GM19463 (cell line): ENCODE measurements around the gene ATAD3C.
A peak's percentile ranks its signal among the peaks of the same experiment; 100 is the strongest.
"Not testable (repeated sequence)": the region's sequence is repeated elsewhere in the genome, so short reads cannot be mapped to it uniquely, and the experiment has no call there.

Experiments
- ATAC-seq: cut with Tn5 transposase; IDR thresholded peaks from one replicate; pipeline ENCODE4 v1.9.1; 2021; ENCODE audit warnings: mild to moderate bottlenecking, moderate library complexity; ENCODE audit not compliant: unreplicated experiment

The ATAD3C gene, protein sequence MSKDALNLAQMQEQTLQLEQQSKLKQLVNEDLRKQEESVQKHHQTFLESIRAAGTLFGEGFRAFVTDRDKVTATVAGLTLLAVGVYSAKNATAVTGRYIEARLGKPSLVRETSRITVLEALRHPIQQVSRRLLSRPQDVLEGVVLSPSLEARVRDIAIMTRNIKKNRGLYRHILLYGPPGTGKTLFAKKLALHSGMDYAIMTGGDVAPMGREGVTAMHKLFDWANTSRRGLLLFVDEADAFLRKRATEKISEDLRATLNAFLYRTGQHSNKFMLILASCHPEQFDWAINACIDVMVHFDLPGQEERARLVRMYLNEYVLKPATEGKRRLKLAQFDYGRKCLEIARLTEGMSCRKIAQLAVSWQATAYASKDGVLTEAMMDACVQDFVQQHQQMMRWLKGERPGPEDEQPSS

DNA sequence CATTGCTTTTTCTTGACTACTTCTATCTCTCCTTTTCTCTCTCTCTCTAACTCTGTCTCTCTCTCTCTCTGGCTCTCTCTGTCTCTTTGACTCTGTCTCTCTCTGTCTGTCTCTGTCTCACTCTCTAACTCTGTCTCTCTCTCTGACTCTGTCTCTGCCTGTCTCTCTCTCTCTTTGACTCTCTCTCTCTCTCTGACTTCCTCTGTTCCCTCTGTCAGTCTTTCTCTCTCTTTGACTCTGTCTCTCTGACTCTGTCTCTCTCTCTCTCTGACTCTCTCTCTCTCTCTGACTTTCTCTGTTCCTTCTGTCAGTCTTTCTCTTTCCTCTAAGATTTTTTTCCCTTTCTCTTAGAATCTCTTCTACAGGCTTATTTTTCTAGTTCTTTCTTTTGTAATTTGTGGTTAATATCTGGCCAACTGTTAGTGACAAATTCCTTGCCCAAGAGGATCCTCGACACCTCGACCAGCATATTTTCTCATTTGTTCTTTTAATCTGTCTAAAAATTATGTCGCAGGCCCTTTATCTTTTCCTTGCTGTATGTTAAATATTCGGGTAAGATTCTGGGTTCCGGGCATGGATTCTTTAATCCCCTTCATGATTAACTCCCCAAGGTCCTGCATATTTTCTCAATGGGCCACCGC is at the start of gene ATAD3C:
Gene ATAD3C, plus strand, starts transcription at position 591 of the 641 bp plus-strand sequence. CDS start 995 bp downstream, outside the sequence.
- no peak for ATAC-seq

DNA sequence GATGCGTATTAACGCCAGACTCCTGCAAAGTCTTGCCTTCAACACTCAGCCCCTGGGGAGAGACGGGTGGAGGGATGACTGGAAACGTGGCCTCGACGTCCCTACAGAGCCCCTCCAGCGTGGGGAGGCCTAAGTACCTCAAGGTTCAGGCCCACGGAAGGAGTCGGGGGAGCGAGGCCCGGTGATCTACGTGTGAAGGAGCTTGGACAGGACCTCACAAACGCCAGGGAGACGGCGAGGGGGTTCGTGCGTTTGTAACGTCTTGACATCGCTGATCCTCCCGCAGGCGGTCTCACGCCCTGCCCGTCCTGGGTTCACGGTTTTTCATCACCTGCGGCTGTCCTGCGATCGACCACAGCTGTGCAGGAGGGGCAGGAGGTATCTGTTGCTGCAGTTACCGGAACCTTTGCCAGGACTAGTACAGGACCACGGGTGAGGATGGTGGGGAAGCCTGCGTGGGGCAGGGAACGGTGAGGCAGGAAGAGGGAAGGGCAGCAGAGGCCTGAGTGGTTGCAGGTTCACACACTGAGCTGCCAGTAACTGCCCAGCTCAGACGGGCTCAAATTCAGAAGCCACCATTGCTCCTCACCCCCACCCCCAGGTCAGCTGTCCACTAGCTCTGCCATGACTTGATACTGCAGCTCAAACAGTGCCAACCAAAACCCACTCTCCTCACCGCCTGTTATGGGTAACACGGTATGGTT is 49.5 kb upstream of the ATAD3C start:
- no peak for ATAC-seq

DNA sequence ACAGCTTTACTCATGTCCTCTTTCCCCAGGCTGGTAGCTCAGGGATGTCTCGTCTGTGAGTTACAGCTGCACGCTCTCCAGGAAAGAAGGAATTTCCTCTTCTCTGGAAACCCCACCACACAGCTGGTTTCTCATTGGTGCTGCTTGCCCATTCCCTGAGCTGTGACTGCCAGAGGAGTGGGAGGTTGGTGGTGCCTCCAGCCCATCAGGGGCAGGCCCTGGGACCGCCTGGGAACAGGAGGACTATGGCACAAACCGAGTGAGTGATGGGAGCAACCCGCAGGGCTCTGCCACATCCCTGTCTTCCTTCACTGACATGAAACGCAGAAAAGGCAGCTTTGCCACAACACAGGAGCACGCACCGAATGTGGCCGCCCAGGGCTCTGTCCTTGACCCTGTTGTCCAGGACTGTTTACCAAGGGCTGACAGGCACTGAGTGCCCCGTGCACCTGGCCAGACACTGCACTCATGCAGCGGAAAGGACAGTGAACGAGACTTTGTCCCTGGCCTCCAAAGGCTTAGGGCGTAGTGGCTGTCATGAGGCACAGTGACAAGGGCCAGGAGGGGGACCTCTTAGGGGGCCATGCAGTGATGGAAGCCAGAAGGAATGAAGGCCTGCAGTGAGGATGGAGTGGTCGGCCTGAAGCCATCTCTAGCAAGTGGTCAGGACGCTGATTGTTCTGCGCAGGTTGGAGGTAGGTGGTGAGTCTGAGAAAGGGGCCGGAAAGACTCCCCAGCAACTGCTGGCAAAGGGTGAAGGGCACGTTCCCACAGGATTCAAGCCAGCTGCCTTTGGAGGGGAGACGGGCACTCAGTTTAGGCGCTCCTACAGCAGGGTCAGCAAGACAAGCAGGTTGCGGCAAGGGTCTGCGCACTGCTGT is 48.7 kb upstream of the ATAD3C start:
- no peak for ATAC-seq

DNA sequence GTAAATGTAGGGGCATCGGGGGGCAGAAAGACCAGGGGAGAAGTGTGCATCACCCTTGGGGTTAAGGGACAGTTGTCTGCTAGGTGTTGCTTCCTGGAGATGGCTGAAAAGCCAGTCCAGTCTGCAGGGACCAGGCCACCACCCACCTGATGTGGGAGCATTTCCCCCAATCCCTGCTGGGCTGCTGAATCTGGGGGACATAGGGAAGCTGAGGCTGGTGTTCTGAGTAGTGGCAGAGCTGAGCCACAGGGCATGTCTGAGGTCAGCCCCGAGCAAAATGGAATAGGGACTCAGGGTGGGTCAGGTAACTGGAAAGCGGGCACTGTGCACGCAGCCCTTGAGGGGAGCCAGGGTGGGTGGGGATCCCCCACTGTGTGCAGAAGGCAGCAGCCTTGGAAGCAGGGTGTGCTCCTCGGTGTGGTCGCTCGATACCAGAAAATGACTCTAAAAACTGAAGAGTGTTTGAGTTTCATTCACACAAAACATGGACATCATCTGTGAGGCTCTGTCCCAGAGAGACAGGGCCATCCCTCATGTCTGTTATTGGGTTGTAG is 48.0 kb upstream of the ATAD3C start:
- no peak for ATAC-seq

DNA sequence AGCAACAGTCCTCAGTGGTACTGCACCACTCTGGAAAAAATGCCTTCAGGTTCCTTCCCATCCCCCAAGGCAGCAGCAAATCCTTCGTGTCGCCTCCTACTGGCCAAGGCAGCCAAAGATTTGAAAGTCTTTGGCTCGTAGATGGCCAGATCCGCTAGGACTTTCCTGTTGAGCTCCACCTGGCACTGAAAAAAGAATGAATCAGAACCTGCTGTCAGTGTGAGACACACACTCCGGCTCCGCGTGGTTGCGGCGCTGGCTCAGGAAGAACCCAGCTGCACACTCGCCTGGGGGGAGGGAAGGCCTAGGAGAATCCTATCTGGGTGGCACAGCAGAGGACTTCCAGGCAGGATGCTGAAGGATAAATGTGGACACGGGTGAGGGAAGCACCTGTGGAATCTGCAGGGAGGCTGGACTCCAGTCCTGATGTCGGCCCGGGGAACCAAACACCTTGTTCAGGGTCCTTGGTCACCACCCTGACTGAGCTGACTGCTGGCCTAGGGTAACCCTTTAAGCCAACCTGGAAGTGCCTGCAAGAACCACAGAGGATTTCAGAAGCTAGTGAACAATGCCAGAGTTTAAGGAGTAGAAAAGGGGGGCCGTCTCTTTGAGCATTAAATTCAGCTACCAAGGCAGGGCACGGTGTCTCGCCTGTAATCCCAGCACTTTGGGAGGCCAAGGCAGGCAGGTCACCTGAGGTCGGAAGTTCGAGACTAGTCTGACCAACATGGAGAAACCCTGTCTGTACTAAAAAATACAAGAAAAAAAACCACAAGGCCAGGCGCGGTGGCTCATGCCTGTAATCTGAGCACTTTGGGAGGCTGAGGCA is 47.2 kb upstream of the ATAD3C start:
- no peak for ATAC-seq

DNA sequence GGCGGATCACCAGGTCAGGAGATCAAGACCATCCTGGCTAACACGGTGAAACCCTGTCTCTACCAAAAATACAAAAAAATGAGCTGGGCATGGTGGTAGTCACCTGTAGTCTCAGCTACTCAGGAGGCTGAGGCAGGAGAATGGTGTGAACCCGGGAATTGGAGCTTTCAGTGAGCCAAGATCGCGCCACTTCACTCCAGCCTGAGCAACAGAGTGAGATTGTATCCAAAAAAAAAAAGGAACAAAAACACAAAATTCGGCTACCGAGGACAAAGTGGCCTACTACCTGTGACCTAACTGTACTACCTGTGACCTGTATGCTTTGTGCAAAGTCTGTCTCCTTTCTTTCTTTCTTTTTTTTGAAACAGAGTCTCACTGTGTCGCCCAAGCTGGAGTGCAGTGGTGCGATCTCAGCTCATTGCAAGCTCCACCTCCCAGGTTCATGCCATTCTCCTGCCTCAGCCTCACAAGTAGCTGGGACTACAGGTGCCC is 46.5 kb upstream of the ATAD3C start:
- ATAC-seq, result not testable (repeated sequence)

DNA sequence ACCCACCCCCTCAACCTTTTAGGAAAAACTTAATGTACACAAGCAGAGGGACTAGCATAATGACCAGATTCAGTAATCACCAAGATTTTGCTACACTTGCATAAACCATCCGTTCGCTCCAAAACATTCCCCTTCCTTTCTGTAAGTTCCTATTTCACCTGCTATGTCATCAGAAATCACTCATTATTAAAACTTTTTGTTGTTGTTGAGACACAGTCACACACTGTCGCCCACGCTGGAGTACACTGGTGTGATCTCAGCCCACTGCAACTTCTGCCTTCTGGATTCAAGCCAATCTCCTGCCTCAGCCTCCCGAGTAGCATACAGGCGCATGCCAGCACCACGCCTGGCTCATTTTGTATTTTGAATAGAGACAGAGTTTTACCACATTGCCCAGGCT is 45.8 kb upstream of the ATAD3C start:
- ATAC-seq, result no peak

DNA sequence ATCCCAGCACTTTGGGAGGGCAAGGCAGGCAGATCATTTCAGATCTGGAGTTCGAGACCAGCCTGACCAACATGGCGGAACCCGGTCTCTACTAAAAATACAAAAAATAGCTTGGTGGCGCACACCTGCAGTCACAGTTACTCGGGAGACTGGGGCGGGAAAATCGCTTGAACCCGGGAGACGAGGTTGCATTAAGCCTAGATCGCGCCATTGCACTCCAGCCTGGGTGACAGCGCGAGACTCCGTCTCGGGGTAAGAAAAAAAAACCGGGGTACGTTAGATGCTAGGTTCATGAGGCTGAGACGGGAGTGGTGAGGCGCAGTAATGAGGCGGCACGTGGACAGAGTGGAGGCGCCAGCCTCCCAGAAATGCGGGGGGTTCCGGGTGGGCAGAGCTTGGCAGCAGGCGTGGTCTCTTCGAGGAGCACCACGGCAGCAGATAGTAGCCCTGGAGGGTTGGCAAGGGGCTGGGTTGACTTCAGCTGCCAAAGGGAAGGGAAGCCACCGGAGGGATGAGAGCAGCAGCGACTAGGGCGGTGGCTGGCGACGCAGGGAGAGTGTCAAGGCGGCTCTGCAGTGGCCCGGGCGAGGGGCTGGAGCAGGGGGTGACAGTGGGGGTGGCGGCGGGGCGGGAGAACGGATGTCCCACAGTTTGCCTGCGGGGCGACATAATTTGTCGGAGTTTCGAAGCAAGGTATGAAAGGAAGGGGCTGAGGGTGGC is 43.2 kb upstream of the ATAD3C start:
- ATAC-seq, result no peak

DNA sequence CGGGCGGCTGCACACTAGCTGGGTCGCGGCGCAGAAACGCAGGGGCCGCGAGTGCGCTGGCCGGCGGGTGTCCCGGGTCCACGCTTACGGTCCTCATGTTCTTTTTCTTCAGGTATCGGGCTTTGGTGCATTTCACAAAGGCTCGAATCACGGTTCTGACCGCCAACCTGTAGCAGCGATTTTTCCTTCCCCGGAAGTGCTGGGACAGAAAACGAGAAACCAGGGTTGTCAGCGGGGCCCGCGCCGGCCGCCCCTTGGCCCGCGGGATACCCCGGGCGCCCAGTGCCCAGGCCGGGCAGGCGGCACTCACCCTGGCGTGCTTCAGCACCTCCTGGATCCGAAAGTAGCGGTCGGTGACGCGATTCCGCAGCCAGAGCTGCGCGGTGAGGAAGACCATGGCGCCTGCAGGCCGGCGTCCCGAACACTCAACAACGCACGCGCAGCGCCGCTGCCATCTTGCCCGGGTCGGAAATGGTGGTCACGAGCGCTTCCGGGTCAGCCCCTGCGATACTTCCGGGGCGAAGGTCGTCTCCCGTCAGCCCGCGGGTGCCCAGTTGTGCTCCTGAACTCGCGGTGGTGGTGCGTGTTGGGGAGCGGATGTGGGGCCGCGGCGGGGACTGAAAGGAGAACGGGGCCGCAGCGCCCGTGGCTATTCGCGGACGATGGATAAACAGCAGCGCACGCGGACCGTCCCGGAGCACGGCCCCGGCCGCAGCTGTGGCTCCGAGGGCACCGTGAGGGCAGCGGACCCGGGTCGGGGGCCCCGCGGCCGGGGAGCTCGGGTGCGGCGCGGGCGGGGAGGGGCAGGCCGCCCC is 42.5 kb upstream of the ATAD3C start, which contains the start of gene MRPL20:
Gene MRPL20, minus strand, starts transcription at position 473 of the 815 bp plus-strand sequence. Its CDS starts 76 bp downstream, at position 397.
- ATAC-seq, result peak; percentile 91

DNA sequence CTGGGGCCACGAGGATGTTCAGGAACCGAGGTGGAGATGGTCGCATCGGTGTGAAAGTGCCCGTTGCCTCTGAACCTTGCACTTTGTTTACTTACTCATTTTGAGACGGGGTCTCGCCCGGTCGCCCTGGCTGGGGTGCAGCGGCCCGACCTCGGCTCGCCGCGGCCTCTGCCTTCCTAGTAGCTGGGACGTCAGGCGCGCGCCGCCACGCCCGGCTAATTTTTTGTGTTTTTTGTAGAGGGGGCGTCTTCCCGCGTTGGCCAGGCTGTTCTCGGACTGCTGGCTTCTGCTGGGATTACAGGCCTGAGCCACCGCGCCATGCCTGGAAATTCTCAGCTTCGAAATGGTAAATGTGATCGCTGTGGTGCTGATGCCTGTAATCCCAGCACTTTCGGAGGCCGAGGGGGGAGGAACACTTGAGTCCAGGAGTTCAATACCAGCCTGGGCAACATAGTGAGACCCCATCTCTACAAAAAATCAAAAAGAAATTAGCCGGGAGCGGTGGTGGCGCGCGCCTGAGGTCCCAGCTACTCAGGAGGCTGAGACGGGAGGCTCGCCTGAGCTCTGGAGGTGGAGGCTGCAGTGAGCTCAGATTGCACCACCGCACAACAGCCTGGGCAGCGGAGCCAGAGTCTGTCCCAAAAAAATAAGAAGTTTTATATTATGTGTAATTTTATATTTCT is 41.7 kb upstream of the ATAD3C start:
- peak; percentile 13 for ATAC-seq

DNA sequence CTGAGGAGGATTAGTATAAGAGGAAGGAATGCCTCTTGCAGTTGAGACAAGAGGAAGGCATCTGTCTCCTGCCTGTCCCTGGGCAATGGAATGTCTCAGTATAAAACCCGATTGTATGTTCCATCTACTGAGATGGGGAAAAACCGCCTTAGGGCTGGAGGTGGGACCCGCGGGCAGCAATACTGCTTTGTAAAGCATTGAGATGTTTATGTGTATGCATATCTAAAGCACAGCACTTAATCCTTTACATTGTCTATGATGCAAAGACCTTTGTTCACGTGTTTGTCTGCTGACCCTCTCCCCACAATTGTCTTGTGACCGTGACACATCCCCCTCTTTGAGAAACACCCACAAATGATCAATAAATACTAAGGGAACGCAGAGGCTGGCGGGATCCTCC is 39.3 kb upstream of the ATAD3C start:
- not testable (repeated sequence) for ATAC-seq

DNA sequence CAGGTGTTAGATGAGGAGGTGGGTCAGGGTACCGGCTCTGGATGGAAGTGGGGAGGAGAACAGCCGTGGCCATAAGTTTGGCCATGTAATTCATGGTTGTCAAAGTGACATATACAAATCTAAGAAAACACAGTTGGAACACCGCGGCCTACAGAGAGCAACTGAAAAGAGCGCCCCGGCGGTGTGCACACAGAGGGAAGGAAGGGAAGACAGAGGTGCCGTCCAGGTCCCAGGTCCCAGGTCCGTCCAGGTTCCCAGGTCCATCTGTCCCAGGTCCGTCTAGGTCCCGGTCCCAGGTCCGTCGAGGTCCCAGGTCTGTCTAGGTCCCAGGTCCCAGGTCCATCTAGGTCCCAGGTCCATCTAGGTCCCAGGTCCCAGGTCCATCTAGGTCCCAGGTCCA is 37.9 kb upstream of the ATAD3C start:
- no peak for ATAC-seq

DNA sequence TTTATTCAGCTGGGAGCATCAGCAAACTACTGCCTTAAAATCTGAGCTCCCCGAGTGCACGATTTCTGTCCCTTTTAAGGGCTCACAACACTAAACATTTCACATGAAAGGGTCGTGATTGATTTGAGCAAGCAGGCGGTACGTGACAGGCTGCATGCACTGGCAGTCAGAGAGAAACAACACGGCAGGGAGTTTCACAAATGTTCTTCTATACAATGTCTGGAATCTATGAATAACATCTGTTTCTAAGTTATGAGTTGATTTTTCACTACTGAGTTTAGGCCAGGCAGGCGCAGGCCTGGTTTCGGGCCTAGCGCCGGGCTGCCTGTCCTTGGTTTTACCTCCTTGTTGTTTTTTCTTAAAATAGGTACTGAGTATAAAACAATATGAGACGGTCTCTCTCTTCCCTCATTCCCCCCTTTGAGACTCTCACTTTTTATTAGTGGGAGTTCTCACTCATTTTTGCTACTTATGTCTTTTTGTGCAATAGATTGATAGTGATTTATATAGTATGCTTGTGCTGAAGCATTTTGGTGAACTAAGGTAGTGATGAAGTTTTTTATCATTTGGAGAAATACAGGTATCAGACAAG is 37.1 kb upstream of the ATAD3C start:
- not testable (repeated sequence) for ATAC-seq

DNA sequence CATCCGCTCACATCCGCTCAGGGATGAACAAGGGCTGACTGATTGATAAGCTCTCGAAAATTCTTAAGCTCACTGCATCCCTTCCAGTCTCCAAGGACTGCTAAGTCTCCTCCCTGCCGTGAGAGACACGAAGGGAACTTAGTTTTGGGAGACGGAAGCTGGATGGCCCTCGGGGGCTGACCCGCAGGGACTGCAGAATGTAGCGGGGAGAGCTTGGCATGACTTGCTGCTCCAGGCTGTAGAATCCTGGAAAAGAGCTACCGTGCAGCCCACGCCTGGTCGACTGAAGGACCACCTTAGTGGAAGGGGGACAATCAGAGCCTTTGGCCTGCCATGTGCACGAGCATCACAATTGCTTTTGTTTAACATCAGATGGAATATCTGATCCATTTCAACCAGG is 33.7 kb upstream of the ATAD3C start:
- no peak for ATAC-seq

DNA sequence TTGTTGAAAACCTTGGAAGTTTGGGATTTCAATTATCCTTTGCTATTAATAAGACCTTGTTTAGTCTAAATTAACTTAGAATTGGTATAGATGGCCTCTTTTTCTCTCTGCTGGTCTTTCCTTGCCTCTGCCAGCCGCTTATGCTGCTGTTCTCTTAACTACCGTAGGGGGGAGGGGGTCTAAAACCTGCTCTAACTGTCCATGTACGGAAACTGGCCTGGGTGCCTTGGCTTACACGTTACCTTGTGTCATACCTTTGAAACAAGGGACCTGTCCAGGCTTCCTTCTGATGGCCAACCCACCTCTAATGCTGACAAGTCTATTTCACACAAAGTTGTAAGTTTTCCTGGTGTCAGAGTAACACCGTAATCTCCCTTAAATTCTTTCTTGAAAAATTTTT is 32.1 kb upstream of the ATAD3C start:
- ATAC-seq, result not testable (repeated sequence)

DNA sequence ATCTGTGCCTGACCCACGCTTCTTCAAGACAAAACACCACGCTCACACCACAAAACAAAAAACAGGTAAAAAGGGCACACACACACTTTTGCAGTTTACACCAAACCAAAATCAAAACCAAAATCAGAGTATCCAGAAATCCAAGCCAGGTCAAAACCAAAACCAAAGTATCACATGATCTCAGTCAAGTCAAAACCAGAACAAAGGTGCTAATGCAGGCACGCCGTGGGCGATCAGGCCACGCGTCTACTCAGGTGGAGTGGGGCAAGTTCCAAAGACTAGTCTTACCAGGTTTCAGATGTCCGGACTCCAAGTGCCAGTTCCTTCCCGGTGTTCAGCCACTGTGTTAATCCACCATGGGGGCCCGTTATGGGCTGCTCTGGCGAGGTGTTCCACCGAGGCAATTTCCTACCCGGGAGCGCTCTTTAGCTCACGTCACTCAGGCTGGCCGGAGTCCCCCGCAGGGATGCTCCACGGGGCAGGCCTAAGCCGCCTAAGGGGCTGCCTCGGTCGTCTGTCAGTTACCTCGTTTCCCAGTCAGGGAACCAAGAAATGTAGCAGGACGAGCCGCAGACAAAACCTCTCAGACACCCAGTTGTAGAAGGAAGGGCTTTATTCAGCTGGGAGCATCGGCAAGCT is 31.5 kb upstream of the ATAD3C start:
- ATAC-seq, result not testable (repeated sequence)
